ENCODE results near the gene TCERG1L.

DNA sequence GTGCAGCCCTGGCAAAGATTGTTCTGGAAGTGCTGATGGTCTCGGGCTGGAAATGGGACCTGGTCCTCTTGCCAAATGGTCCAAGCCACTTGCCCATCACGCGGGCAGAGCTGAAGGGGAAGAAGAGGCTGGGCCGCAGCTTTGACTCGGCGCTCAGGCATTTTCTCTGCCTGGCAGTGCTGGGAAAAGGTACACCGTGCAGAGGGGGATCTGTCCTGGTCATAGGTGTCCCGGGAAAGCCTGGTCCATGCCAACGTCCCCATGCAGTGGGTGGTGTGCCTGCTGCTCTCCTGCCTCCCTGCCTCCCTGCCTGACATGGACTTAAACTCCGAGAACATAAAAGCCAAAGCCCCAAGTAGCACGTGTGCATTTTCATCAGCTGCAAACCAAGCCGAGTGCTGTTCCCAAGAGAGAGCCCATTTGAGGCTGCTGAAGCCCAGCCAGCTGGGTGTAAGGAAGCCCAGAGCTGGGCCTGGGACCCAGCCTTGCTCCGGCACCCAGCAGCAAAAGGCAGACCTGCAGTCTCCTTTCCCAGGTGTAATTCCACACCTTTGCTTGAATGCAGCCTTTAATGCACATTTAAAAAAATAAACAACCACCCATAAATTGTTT lies 72.7 kb downstream of the TCERG1L start:
- TF ChIP-seq GATA3 (IDR thresholded peaks at IDR 0.05; ENCODE audit: low read depth, low read length), result no peak
- TF ChIP-seq GATA2 (IDR thresholded peaks at IDR 0.05; ENCODE audit: low read depth, low read length), result no peak
